Esophagus squamous epithelium (tissue), 5 donors: ENCODE data around the gene TMEM263. TPM values are rescaled to one million over a fixed set of nuclear protein-coding genes. Genes with fewer than 3 reads are reported as not detected.

Experiments used
- DNase-seq: peaks from one replicate; lab custom pipeline; 2025; lab: John Stamatoyannopoulos, UW
- H3K27ac ChIP-seq, 4 donors: fragments of 200-600 bp; sonication (generic); one replicate each; pipeline ENCODE4 v1.5.1; 2016 to 2019; ENCODE audit warnings: mild to moderate bottlenecking in 1 of 4
- H3K27me3 ChIP-seq, 4 donors: fragments of 200-600 bp; sonication (generic); 1 replicate in 3 of 4; 2 replicates in 1 of 4; pipeline versions ENCODE4 v1.5.1 to v1.6.0; 2017 to 2021; ENCODE audit warnings: antibody characterized with exemption in 1 of 4
- H3K36me3 ChIP-seq, 3 donors: fragments of 200-600 bp; sonication (generic); one replicate each; pipeline ENCODE4 v1.5.1; 2016 to 2019
- H3K4me1 ChIP-seq, 3 donors: fragments of 200-600 bp; sonication (generic); one replicate each; pipeline ENCODE4 v1.5.1; 2017 to 2019
- H3K4me3 ChIP-seq, 4 donors: fragments of 200-600 bp; sonication (generic); 1 replicate in 3 of 4; 2 replicates in 1 of 4; pipeline ENCODE4 v1.5.1; 2016 to 2019; ENCODE audit warnings: mild to moderate bottlenecking in 2 of 4, moderate library complexity in 1 of 4
- H3K9me3 ChIP-seq, 3 donors: fragments of 200-600 bp; sonication (generic); one replicate each; pipeline ENCODE4 v1.5.1; 2016 to 2019
- POLR2A ChIP-seq, 4 donors: fragments of 450-650 bp; IDR thresholded peaks; one replicate each; pipeline ENCODE4 v1.6.1; 2017; ENCODE audit warnings: antibody characterized with exemption in 4 of 4, mild to moderate bottlenecking in 4 of 4, moderate library complexity in 3 of 4
- WGBS, 2 donors: methylation state at CpG; one replicate each; pipeline ENCODE4 v1.1.5; 2018; 5-methylcytosine and 5-hydroxymethylcytosine counted together
- intact Hi-C: fragments of 100-400 bp; cut with DNase I; formaldehyde crosslinking; loops from one replicate; pipeline ENCODE4 v1.15.0; 2022
- total RNA-seq, 4 donors: library from RNA; depleted of rRNA; stranded (reverse); fragments of >200 nt; gene quantifications; one replicate each; pipeline ENCODE4 v1.1.0, GENCODE V29; 2016
- TF ChIP-seq, protein P1 (sequence below), 6 experiments: fragments of 450-650 bp in 4 of 6; fragments of 200-600 bp in 2 of 6; sonication (generic) in 2 of 6; IDR thresholded peaks; one replicate each; pipeline ENCODE4 v1.5.1; 2016 to 2019; ENCODE audit warnings: antibody characterized with exemption in 6 of 6, mild to moderate bottlenecking in 4 of 6, moderate library complexity in 4 of 6
- donor health status: DM: yes; HTN: yes; CAD: no.

TMEM263 gene
- total RNA-seq, 4 donors from 2014 or later = 5.1 to 12.0 (median 8.6) TPM

DNA sequence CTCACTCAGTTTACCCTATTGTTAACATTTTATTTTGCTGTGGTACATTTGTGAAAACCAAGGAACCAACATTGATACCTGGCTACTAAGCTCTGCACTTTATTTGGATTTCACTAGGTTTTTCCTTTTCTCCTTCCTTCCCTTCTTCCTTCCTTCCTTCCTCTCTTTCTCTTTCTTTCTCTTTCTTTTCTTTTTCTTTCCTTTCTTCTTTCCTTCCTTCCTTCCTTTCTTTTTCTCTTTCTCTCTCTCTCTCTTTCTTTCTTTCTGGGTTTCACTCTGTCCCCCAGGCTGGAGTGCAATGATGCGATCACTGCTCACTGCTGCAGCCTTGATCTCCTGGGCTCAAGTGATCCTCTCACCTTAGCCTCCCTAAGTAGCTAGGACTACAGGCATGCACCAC is 29.1 kb upstream of the TMEM263 start:
- H3K9me3 ChIP-seq = no peaks in the 10 kb centered on the region
- H3K36me3 ChIP-seq = no peaks in the 10 kb centered on the region
- no peaks in the 10 kb centered on the region for H3K4me1 ChIP-seq
- 95 to 100% methylated on average over 1 of the region's 1 CpG for WGBS, 2 donors
- intact Hi-C loops = no loop called here
- H3K4me3 ChIP-seq = no peak overlapping the region
- peaks cover 0 to 23% (median 0%) of the 10 kb centered on the region in 4 donors for H3K27me3 ChIP-seq
- H3K27ac ChIP-seq = no peak overlapping the region
- no peak for TF ChIP-seq POLR2A (IDR thresholded peaks at IDR 0.05)
- TF ChIP-seq, protein P1, sequence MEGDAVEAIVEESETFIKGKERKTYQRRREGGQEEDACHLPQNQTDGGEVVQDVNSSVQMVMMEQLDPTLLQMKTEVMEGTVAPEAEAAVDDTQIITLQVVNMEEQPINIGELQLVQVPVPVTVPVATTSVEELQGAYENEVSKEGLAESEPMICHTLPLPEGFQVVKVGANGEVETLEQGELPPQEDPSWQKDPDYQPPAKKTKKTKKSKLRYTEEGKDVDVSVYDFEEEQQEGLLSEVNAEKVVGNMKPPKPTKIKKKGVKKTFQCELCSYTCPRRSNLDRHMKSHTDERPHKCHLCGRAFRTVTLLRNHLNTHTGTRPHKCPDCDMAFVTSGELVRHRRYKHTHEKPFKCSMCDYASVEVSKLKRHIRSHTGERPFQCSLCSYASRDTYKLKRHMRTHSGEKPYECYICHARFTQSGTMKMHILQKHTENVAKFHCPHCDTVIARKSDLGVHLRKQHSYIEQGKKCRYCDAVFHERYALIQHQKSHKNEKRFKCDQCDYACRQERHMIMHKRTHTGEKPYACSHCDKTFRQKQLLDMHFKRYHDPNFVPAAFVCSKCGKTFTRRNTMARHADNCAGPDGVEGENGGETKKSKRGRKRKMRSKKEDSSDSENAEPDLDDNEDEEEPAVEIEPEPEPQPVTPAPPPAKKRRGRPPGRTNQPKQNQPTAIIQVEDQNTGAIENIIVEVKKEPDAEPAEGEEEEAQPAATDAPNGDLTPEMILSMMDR (IDR thresholded peaks at IDR 0.05) = no peak
- no peak for DNase-seq

DNA sequence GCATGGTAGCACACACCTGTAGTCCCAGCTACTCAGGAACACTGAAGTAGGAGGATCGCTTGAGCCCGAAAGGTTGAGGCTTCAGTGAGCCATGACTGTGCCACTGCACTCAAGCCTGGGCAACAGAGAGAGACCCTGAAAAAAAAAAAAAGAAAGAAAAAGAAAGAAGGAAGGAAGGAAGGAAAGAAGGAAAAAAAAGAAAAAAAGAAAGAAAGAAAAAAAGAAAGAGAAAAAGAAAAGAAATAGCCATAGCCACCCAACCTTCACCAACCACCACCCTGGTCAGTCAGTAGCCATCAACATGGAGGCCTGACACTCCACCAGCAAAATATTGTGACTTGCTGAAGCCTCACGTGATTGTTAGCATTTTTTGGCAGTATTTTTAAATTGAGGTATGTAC is 21.4 kb upstream of the TMEM263 start:
- no peaks in the 10 kb centered on the region for H3K9me3 ChIP-seq
- no peak for DNase-seq
- H3K27ac ChIP-seq = no peak overlapping the region
- peaks cover 0 to 18% (median 0%) of the 10 kb centered on the region in 4 donors for H3K27me3 ChIP-seq
- TF ChIP-seq POLR2A (IDR thresholded peaks at IDR 0.05) = no peak
- 80 to 86% methylated on average over 3 of the region's 3 CpGs for WGBS, 2 donors
- no peaks in the 10 kb centered on the region for H3K36me3 ChIP-seq
- H3K4me3 ChIP-seq = no peak overlapping the region
- intact Hi-C loops = no loop called here
- no peaks in the 10 kb centered on the region for H3K4me1 ChIP-seq

DNA sequence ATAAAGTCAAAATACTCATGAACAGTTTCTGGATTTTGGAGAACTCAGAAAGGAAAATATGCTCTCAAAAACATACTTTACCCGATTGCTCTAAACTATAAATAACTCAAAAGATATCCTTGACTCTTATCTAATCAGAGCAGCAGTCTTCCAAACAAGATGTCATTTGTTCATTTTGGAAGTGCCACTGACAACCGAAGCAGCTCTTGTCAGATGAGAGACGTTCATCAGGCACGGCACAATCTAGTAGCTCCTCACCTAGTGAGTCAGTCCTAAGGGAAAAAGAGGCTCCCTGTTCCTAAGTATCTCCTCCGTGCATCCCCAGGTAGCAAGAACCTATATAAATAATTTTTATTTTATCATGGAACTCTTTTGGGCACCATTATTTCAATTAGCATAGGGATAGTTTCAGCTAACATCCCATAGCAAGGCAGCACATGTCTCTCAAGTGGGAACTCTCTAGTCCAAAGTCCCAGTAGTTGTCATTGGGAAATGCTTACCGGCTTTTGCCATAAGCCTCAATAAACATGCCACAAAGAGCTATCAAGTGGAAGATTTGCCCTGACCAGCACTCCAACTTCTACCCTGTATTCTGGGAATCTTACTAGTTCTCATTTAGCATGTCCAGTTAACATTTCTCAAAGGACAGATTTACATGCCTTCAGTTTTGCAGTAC is 14.1 kb upstream of the TMEM263 start:
- Histone ChIP-seq H3K9me3 (no peaks in the 10 kb centered on the region), H3K4me1 (no peaks in the 10 kb centered on the region), H3K4me3 (no peak overlapping the region), H3K36me3 (no peaks in the 10 kb centered on the region), H3K27ac (no peak overlapping the region), H3K27me3 (peaks cover 0 to 2% (median 0%) of the 10 kb centered on the region in 4 donors)
- no peak for DNase-seq
- 71 to 80% methylated on average over 6 of the region's 6 CpGs for WGBS, 2 donors
- intact Hi-C loops = no loop called here
- no peak for TF ChIP-seq POLR2A (IDR thresholded peaks at IDR 0.05)
- TF ChIP-seq, protein P1 (IDR thresholded peaks at IDR 0.05) = no peak

DNA sequence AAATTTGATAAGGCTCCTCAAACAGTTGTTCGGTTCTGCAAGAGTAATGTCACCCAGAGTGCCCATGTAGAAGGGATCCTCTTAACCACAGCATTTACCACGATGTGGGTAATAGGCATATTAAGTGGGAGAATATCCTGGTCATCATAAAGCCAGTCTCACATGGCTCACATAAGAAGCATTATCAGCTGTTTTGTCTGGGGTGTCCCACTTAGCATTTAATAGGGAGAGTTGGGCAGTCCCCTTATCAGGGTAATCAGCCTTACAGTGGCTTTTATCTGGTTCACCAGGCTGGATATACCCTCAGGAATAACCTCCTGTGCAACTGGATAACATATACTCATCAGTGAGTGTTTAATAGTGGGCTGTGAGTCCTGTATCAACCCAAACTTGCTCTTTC is 12.9 kb upstream of the TMEM263 start:
- 74 to 96% methylated on average over 2 of the region's 2 CpGs for WGBS, 2 donors

DNA sequence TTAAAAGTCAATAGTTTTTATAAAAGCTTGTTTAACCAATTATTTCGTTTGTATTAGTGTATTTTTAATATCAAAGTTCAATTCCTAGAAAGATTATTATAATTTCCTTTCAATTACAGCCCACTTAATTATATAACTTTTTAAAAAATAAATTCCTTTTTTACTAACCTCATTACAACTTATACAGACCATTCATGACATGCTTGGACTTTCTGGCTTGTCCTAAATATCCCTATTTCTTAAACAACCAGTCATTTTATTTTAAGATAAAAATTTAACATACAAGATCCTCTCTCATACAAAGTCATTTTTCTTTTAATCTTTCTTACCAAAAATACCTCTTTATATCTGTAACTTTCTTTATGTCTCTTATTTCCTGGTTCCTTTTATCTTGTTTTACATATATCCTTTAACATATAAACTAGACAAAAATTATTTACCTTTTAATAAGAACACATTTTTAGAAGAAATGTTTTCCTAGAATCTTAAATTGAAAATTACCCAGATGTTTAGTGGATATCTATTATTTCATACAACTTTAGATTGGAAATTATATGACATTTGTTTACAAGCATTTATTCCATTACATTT is 10.4 kb upstream of the TMEM263 start:
- Histone ChIP-seq H3K36me3 (no peaks in the 10 kb centered on the region), H3K4me1 (no peaks in the 10 kb centered on the region), H3K27me3 (no peaks in the 10 kb centered on the region), H3K9me3 (no peaks in the 10 kb centered on the region), H3K27ac (no peak overlapping the region), H3K4me3 (no peak overlapping the region)
- no peak for DNase-seq
- 13 to 16% methylated on average over 1 of the region's 1 CpG for WGBS, 2 donors
- intact Hi-C loops = no loop called here
- TF ChIP-seq, protein P1 (IDR thresholded peaks at IDR 0.05) = no peak
- TF ChIP-seq POLR2A (IDR thresholded peaks at IDR 0.05) = no peak

More for the DNA sequence above, 12.9 kb upstream of the TMEM263 start:
- H3K36me3 ChIP-seq = no peaks in the 10 kb centered on the region
- no peak overlapping the region for H3K27ac ChIP-seq
- no peaks in the 10 kb centered on the region for H3K9me3 ChIP-seq
- DNase-seq = no peak
- H3K27me3 ChIP-seq = peaks cover 0 to 2% (median 0%) of the 10 kb centered on the region in 4 donors
- H3K4me1 ChIP-seq = no peaks in the 10 kb centered on the region
- intact Hi-C loops = no loop called here
- TF ChIP-seq, protein P1 (IDR thresholded peaks at IDR 0.05) = no peak
- TF ChIP-seq POLR2A (IDR thresholded peaks at IDR 0.05) = no peak
- no peak overlapping the region for H3K4me3 ChIP-seq
